NT2/D1 (cell line): ENCODE data around the gene GOLGA1.

Experiments
- SUZ12 ChIP-seq: IDR thresholded peaks from 2 replicates; pipeline ENCODE4 v1.6.1; 2011; ENCODE audit not compliant: insufficient read length, insufficient read depth; ENCODE audit errors: extremely low read depth
- YY1 ChIP-seq: IDR thresholded peaks from 2 replicates; pipeline ENCODE4 v1.6.1; 2011; ENCODE audit not compliant: insufficient read length, insufficient read depth
- ZNF274 ChIP-seq: IDR thresholded peaks from 2 replicates; pipeline ENCODE4 v1.6.1; 2011; ENCODE audit warnings: mild to moderate bottlenecking, low read depth, low read length

- TF ChIP-seq SUZ12 (no peak), ZNF274 (no peak), YY1 (no peak)
Observed at GRCh38 chr9:124860582-124861341, 80.1 kb downstream of the GOLGA1 start.
